SH-SY5Y (cell line): ENCODE measurements around the gene LEO1.

ENCODE experiments used
- GATA2 ChIP-seq: IDR thresholded peaks from 2 replicates; pipeline ENCODE4 v1.6.1; 2011; ENCODE audit warnings: mild to moderate bottlenecking, low read depth, low read length
- GATA3 ChIP-seq: IDR thresholded peaks from 2 replicates; pipeline ENCODE4 v1.6.1; 2011; ENCODE audit warnings: low read depth, mild to moderate bottlenecking, low read length, moderate library complexity

DNA sequence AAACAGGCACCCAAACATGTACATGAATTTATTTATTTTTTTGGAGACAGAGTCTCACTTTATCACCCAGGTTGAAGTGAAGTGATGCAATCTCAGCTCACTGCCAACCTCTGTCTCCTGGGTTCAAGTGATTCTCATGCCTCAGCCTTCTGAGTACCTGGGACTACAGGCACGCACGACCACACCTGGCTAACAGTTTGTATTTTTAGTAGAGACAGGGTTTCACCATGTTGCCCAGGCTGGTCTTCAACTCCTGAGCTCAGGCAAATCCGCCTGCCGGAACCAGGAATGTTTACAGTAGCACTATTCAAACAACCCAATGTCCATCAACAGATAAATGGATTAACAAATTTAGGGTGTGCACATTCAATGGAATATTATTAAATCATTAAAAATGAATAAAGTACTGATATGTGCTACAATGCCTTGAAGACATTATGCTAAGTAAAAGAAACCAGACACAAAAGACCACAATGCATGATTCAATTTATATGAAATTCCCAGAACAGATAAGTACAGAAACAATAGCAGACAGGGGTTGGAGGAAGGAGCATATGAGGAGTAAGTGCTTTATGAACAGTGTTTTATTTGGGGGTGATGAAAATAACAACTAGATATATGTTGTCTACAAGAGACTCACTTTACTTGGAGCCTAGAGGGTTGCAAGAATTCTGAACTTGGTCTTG lies 1.3 kb downstream of the LEO1 start:
- TF ChIP-seq GATA2 (no peak), GATA3 (no peak)
